Stimulated activated naive CD4-positive, alpha-beta T cell treated with Interleukin-2 at 50 U/mL for 16 hours (primary cell): Measurements from ENCODE around the gene TRIM25.
"Not testable (repeated sequence)": the region's sequence is repeated elsewhere in the genome, so short reads cannot be mapped to it uniquely, and the experiment has no call there.

Source experiments
- DNase-seq: peaks from one replicate; lab custom pipeline; 2025; lab: John Stamatoyannopoulos, UW

TRIM25 gene, protein sequence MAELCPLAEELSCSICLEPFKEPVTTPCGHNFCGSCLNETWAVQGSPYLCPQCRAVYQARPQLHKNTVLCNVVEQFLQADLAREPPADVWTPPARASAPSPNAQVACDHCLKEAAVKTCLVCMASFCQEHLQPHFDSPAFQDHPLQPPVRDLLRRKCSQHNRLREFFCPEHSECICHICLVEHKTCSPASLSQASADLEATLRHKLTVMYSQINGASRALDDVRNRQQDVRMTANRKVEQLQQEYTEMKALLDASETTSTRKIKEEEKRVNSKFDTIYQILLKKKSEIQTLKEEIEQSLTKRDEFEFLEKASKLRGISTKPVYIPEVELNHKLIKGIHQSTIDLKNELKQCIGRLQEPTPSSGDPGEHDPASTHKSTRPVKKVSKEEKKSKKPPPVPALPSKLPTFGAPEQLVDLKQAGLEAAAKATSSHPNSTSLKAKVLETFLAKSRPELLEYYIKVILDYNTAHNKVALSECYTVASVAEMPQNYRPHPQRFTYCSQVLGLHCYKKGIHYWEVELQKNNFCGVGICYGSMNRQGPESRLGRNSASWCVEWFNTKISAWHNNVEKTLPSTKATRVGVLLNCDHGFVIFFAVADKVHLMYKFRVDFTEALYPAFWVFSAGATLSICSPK

DNA sequence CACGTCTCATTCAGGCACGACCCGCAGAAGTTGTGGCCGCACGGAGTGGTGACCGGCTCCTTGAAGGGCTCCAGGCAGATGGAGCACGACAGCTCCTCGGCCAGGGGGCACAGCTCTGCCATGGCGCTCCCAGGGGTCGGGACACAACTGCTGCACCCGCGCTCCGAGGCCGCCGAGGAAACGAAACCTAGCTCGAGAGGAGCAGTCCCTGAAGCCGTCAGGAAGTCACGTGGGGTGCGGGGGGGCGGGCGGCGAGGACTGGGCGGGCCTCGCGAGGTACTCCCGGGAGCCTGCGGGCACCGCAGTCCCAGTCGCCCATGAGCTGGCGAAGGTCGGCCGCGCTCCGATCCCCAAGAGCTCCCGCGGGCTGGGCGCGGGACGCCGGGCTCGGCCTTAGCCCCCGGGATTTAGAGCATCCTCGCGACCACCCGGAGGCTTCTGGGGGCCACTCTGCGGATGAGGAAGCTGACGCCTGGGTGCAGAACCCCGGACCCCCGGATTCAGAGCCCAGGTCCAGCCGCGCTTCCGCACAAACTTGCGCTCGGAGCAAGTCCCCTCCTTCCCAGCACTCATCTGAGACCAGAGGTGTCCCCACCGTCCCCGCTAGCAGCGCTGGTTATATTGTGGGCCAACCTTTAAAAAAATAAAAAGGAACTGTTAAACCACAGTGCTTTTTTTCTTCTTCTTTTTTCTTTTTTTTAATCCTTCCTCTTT, at the start of gene TRIM25:
Gene TRIM25, minus strand, starts transcription at position 183 of the 714 bp plus-strand sequence. Its CDS starts 61 bp downstream, at position 122.
- DNase-seq: peak; percentile 92

DNA sequence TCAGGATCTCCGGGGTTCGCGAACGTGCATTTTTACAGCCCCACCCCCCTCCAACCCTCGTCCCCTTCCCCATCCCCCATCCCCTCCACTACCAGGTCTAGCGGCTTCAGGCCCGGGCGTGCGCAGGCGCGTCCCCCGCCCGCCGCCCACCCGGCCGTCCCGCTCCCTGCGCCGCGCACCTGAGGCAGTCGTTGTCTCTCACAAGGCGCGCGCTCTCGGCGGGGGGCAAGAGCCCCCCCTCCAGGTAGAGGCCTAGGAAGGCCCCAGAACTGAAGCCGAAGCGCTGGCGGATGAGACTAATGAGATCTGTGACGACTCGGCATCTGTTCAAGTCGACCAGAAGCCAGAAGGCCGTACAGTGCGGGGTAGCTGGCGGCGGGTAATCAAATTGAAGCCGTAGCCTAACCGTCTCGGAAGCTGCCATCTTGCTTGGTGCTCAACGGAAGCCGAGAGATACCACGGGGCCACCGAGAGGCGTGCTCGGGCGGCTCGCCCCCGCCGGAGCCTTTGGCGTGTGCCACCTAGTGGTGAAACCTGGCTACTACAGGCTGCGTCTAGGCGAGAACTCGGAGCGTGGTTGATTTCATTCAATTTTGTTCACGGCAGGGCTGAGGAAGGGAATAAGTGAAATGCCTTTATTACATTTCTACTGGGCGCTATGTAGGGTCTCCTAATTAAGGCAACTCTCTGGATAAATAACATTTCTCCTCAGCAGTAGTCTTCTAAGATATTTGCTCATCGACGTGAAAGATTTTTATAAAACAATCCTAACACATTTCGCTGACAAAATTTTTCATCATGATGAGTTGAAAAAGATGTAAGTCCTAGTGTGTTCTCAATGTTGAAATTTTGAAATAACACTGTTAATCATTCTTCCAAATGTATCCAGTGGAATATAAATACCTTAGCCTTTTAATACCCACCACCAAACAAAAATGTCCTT, 47.0 kb upstream of the TRIM25 start, which contains the start of gene COIL:
Gene COIL, minus strand, starts transcription at position 455 of the 943 bp plus-strand sequence. Its CDS starts 31 bp downstream, at position 424.
- peak; percentile 85 for DNase-seq

DNA sequence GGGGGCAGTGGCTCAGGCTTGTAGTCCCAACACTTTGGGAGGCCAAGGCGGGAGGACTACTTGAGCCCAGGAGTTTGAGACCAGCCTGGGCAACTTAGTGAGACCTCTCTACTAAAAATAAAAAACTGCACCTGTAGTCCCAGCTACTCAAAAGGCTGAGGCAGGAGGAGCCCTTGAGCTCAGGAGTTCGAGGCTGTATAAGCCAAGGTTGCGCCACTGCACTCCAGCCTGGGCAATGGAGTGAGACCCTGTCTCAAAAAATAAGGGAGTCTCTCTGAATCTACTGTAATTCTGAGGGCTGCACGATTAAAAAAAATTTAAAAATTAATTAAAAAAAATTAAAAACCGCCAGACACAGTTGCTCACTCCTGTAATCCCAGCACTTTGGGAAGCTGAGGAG, 43.1 kb upstream of the TRIM25 start:
- DNase-seq: no peak

DNA sequence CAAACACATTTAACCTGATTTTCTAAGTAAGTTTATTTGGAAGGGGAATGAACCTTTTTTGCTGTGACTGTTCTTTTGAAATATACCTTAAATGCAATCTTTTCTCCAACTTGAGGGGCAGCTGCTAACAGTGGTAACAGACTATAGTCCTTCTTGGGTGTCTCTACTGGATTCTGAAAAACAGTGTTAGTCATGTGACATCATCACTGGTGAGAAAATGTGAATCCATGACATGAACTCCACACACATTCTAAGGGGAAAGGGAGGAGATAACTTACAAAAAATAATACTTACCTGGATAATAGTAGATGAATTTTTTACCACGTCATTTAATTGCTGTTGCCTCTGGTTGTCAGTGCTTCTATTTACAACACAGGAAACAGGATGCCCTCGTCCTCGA, 35.7 kb upstream of the TRIM25 start:
- DNase-seq: no peak

DNA sequence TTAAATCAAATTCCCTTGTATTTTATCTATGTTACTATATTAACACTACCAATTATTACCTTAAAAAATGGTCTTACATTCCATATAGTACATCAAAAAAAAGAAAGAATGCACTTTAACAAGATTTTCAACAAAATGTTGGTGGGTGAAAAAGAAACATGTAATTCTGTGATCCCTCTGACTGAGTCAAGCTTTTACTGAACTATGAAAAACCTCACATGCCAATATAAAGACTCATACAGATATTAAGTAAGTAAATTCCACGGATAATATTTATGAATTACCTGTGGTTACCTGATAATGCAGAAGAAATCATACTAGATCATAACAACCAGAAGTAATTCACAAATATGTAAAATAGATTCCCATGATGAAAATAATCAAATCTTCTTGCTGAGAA, 34.6 kb upstream of the TRIM25 start:
- no peak for DNase-seq

DNA sequence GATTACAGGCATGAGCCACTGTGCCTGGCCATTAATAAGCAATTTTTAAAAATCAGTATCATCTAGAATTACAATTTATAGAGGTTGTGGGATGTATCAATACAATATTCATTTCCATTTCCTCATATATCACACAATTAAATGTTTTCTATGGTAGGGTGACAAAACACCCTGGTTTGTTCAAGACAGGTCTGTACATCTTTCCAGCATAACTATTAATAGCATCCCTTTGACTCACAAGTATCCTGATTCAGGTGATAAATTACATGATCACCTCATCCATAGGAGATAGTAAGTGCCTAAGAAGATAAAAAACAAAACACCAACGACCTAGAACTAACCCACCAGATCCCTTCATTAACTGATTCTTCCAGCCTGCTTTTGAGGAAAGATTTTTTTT, 33.9 kb upstream of the TRIM25 start:
- DNase-seq: no peak

DNA sequence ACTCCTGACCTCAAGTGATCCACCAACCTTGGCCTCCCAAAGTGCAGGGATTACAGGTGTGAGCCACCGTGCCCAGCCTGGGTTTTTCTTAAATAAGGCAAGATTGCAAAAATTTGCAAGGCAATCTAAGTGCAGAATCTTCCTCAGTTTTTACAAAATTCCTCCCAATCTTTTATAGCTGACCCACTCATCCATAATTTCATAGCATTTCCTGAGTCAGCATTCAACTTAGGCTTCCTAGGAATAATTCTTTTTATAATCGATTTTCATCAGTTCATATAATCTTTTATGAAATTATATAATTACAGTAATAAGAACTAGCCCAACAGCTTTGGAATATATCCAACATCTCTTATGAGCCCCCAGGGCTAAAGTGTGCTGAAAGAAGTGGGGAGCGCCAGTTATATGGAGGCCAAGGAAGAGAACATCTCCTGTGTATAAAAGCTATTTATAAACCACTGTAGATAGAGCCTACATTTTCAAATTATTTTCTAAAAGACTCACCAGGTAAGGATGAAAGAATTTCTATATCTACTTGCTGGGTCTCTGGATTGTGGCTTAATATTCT, 32.2 kb upstream of the TRIM25 start:
- DNase-seq: no peak

DNA sequence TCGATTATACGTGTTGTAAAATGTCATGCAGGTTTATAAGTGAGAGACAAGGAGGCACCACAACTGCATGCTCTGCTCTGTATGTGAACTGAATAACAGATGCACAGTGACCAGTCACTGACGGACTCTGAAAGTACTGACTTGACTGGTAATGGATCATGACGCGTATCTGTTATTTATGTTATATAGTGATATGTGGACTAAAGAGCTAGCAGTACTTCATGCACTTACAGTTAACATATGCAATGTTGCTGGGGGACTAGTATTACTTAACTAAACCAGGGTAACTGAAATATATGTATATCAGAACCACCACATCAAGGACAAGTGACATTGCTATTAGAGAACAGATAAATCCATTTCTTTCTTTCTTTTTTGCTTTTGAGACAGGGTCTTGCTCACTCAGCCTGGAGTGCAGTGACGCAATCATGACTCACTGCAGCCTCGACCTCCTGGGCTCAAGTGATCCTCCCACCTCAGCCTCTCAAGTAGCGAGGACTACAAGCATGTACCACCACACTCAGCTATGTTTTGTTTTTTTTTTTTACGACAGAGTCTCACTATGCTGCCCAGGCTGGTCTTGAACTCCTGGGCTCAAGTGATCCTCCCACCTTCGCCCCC, 29.8 kb upstream of the TRIM25 start:
- DNase-seq: no peak

DNA sequence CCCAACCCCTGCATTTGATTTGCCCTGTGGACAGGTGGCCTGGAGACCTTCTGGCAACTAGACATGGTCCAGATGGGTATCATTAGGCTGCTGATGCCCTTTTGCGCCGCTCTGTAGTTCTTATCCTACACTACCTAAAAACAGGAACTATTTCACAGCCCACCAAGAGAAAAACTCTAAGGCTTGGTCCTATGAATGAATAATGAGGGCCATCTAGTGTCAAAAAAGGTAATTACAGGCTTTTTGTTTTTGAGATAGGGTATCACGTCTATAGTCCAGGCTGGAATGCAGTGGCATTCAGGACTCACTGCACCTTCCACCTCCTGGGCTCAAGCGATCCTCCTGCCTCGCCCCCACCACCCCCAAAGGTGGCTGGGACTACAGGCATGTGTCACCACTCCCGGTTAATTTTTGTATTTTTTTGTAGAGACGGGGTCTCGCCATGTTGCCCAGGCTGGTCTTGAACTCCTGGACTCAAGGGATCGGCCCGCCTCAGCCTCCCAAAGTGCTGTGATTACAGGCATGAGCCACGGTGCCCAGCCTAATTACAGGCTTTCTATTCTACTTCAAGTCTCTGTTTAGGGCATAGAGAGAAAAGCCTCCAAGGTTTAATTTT, 26.1 kb upstream of the TRIM25 start:
- no peak for DNase-seq

DNA sequence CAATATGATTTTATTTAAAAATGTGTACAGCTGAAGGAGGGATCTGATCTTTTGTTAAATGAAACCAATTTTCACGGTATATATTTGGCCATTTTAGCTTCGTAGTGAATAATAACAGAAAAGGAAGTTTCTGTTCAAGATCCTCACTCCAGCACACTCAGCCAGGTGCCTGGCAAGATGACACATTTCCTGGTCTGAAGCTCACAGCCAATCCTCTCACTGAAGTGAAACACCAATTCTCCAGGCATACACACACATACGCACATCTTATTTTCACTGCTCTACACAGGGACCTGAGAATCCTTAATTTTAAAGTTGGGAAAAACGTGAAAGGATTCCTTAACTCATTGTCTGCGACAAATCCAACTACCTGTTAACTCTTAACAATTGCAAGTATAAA, 24.4 kb upstream of the TRIM25 start:
- DNase-seq: not testable (repeated sequence)

DNA sequence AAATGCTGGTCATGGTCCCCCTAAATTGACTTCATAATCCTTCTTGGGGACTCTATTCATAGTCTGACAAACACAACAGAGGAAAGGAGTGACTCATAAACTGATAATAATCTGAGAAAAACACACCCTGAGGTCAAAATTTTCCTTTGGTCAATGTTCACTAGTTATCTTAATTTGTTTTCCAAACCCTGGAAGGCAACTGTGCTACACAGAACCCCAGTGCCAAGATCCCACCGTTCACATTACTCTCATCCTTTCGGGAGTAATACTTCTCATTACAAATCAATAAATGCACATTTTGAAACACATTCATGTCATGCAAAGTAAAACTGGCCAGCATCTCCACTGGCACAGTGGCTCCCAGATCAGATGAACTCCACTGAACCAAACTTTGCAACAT, 23.8 kb upstream of the TRIM25 start:
- DNase-seq: no peak

DNA sequence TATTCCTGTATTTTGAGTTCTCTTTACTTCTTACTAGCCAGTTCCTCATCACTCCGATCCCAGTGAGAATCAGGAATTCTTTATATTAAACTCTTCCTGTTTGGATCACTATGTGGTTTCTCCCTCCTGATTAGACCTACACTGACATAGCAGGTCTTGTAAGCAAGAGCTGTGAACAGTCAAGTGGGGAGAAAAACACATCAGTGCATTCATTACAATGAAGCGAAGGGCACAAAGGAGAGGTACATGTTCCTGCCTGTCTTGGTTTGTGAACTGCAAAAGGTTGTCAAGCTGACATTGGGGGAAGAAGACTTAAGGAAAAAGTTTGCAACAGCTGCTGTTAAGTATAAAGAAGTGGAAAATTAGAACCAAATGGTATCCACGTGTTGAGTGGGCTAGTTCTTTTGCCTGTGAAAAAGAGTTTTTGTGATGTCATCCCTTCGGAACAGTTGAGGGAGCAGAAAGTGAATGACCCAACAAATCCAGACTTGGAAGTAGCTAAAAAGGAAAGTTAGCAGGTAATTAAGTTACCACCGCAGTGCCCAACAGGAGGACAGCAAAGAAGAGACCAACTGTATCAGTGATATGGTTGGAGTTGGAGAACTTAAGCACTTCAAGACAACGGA, 23.0 kb upstream of the TRIM25 start:
- no peak for DNase-seq

DNA sequence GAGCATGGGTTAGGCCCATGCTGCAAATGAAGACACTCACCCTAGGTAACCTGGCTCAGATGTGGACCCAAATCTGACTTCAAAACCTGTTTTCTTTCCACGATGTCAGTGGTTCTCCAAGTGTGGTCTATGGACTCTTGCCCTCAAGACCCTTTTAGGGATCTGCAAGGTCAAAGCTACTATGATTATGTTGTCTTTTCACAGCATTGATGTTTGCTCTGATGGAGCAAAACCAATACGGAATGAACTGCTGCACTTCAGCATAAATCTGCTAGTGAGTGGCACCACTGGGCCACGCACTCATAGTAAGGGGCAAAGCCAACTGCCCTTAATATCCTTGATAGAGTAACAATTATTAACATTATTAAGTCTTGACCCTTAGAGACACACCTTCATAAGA, 21.6 kb upstream of the TRIM25 start:
- DNase-seq: no peak

DNA sequence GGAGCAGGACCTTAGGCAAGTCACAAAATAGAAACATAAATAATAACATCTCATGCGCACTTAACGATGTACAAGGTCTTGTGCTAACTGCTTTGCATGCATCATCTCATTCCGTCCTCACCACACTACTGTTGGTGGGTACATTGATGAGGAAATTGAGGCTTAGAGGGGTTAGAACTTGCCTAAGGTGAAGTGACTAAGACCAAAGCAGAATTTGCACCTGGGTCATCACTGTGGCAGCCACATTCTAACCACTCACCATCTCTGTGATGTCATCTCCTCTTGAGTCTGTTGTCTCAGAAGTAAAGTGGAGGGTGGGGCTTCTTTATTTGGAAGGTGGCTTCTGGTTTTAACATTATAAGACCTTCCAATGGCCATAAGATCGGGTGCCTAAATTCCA, 20.4 kb upstream of the TRIM25 start:
- no peak for DNase-seq

DNA sequence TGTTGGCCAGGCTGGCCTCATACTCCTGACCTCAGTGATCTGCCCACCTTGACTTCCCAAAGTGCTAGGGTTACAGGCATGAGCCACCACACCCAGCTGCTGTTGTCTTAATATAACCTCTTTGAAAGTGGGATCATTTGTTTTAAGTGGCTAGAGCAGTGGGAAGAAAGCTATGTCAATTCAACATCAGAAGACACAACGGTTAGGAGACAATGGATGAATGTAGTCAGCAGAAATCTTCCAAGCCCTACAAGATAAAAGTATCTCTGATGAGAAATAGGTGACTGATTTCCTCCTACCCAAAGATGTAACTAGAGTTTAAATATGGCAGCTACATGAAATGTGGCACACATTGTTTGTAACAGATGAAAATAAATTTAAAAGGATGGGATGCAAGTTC, 20.0 kb upstream of the TRIM25 start:
- DNase-seq: no peak

DNA sequence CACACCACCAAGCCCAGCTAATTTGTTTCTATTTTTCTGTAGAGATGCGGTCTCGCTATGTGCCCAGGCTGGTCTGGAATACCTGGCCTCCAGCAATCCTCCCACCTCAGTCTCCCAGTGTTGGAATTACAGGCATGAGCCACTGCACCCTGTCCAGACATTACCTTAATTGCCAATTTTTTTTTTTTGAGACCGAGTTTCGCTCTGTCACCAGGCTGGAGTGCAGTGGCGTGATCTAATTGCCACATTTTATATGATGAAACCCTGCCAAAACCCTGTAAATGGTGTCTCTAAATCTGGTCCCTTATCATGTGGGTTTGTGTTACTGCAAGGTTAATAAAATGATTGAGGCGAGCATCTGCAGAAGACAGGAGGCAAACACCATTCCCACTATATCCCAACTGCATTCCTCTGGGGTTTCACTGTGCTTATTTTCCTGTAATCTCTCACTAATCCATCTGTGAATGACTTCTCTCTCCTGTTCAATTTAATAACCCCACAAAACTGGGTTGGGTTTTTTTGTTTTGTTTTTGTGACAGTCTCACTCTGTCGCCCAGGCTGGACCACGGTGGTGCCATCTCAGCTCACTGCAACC, 19.4 kb upstream of the TRIM25 start:
- no peak for DNase-seq

DNA sequence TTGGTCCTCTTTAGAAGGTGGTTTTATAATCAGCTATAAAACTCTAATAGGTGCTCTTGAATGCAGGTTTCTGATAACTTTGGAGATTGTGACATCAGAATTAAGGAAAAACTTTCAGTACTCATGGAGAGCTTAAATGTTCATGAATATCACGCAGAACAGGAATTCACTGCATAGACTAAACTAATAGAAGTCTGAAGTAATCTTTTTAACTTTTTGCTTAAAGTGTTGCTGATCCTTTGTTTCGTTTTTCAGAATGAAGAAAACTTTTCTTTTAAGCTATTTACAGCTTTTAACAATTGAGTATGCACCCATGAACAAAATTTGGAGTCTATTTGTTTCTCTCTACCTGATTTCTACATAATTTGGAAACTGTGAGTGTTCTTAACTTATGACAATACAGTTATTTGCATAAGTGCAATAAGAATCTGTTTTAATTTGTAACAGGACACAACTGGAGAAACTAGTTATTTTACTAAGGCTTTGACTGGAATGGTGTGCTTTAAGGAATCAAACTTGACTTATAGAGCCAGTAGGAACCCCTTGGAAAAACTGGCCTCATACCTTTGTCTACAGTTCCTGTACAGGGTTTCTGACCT, 17.0 kb upstream of the TRIM25 start:
- DNase-seq: no peak

DNA sequence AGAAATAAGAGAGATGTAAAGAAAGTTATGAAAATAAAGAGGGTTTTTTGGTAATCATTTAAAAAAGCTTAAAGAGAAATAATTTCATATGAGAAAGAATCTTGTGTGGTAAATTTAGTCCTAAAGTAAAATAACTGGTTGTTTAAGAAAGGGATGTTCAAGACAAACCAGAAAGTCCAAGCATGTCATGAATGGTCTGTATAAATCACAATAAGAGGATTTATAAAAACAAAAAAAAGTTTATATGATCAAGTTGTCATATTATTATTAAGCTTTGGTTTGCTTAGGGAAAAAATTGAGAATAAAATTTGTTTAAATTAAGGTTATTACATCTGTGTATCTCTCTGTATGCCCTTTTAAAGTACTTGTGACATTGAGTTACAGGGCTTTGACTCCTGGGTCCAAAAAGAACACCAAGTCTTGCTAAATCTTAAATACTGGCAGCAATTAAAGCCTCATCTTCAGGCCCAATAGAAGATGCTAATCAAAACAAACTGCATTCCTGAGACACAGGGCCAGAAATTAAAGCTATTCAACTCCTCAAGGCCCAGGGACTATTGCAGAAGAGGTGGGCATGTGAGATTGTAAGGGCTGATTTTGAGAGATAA, 15.6 kb upstream of the TRIM25 start:
- no peak for DNase-seq

DNA sequence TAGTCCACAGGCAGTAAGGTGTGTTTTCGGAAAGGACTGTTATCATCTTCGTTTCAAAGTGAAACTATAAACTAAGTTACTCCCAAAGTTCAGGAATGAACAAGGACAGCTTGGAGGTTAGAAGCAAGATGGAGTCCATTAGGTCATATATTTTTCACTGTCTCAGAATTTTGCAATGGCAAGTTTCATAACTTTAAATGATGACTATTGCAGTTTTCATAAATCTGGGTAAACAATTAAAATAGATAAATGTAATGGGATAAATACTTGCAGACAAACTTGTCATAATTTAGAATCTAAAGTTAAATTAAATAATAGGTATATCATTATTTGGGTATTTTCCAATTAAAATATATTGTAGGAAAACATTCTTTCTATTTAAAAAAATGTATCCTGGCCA, 14.7 kb upstream of the TRIM25 start:
- no peak for DNase-seq
